GM21447 (cell line): ENCODE results near the gene PDE4D.
A peak's percentile ranks its signal among the peaks of the same experiment; 100 is the strongest.
"Not testable (repeated sequence)": the region's sequence is repeated elsewhere in the genome, so short reads cannot be mapped to it uniquely, and the experiment has no call there.

ENCODE experiments used
- ATAC-seq: cut with Tn5 transposase; IDR thresholded peaks from one replicate; pipeline ENCODE4 v1.9.1; 2021; ENCODE audit not compliant: unreplicated experiment

PDE4D gene

DNA sequence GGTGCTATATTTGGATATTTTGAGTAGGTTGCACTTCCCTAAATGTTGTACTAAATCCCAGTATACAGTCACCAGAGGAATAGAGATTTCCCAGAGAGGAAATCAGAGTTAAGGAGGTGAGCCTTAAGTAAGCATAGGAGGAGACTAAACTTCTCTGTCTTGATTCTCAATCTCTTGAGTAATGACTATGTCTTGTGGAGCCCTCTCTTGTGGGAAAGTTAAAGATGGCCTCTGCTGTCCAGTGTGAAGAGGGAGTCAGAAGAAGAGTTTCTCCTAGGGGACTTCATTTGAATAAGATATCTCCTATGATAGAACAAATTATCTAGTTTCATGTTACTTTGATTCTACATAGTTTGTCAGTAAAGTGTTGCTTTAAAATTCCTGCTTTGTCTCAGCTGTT, 502.5 kb downstream of the PDE4D start:
- ATAC-seq, result no peak

- no peak for ATAC-seq
These were observed 503.4 kb downstream of the PDE4D start for GRCh38 chr5:59390074-59390659.

DNA sequence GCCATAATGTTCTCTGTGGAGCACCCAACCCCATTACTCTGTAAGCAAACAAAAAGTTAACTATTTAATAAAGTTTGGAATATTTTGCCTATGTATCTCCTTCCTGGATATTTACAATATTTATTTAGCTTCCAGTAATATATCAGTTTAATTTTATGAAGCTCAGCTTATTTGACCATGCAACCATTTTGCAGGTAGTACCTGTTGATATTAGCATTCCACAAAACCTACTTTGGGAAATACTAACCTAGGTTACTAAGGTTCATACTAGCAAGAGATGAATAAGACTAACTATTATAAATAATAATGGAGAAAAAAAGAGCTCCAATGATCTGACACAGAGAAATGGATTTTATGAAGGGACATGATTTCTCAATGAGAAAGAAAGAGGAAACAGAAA, 506.4 kb downstream of the PDE4D start:
- no peak for ATAC-seq

GRCh38 chr5:59385700-59386099, 507.8 kb downstream of the PDE4D start:
- ATAC-seq, result no peak

GRCh38 chr5:59380350-59380951, 513.1 kb downstream of the PDE4D start:
- ATAC-seq, result peak; percentile 100

DNA sequence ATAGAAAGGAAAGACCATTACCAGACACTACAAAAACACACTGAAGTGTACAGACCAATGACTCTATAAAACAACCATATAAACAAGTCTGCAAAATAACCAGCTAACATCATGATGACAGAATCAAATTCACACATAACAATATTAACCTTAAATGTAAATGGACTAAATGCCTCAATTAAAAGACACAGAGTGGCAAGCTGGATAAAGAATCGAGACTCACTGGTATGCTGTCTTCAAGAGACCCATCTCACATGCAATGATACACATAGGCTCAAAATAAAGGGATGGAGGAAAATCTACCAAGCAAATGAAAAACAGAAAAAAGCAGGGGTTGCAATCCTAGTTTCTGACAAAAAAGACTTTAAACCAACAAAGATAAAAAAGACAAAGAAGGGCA, 519.5 kb downstream of the PDE4D start:
- ATAC-seq, result not testable (repeated sequence)

- no peak for ATAC-seq
These were observed 521.9 kb downstream of the PDE4D start for GRCh38 chr5:59371525-59372127.

DNA sequence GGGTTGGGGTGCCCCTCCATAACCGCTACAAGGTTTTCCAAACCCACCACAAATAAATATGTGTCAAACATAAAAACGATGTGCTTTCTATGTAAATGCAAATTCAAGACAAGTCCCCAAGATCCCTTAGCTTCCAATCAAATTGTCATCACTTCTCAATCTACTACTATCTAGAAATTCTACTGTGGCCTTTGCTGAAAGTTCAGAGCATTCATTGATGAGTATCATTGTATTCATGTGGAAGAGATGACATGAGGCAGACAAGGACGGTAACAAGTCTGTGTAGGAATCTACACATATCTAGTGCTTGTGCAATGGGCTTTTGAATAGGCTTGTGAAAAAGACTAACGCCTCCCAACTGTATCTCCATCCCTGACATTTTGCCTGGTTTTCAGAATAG, 524.6 kb downstream of the PDE4D start:
- ATAC-seq, result no peak

DNA sequence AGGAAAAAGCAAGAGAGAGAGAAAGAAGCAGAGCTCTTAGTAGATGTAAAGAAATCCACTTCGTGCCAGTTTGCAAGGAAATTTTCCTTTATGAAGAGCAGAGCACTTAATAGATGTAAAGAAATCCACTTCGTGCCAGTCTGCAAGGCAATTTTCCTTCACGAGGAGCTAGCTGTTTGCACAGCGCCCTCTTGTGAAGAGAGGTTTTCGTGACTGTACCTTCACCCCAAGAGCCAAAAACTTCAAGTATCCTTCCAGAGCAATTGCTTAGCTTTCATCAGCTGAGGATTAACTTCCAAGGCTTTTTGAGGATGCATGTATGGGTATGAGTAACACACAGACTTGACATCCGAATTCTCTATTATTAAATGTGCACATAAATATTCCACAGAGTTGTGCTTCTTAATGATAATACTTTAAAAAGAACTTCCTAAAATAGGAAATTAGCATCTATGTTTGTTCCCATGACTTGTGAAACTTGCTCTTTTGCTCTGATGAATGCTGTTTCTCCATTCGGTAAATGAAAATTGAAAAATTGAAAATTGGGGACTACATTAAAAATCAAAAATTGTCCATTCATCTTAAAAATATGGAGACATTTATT, 525.6 kb downstream of the PDE4D start:
- ATAC-seq, result no peak

GRCh38 chr5:59366784-59367183, 526.7 kb downstream of the PDE4D start:
- ATAC-seq, result no peak

DNA sequence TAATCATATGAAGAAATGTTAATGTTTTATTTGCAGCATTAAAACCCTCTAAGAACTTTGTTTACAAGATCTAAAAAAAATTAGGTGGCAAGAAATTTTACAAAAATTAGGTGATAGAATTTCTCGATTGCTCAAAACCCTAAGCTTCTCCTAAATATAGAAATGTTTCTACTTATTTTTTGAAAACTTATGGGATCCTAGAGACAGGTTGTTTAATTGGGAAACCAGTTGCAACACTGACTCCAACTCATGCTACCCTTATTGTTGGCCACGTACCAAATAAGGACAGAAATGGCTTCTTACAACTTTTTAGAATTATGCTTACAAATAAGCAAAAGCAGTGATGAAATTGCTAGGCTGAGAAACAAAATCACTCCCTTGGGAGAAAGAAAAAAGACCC, 531.1 kb downstream of the PDE4D start:
- no peak for ATAC-seq

DNA sequence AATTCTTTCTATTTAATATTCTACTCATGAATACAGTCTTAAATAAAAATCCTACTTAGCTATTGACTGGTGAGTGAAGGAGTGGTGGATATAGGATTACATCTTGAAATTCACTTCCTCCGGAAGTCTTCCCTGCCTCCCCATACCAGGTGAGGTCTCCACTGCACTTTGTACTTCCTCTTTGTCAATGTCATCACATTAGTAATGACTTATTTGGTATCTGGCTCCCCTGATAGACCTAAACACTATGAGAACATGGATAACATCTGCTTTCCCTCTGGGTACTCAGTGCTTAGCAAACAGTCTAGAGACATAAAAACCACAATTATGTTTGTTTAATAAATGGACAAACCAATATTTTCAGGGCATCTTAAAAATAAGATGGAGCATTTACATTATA, 532.1 kb downstream of the PDE4D start:
- ATAC-seq, result no peak

GRCh38 chr5:59360130-59360555, 533.4 kb downstream of the PDE4D start:
- ATAC-seq, result no peak

DNA sequence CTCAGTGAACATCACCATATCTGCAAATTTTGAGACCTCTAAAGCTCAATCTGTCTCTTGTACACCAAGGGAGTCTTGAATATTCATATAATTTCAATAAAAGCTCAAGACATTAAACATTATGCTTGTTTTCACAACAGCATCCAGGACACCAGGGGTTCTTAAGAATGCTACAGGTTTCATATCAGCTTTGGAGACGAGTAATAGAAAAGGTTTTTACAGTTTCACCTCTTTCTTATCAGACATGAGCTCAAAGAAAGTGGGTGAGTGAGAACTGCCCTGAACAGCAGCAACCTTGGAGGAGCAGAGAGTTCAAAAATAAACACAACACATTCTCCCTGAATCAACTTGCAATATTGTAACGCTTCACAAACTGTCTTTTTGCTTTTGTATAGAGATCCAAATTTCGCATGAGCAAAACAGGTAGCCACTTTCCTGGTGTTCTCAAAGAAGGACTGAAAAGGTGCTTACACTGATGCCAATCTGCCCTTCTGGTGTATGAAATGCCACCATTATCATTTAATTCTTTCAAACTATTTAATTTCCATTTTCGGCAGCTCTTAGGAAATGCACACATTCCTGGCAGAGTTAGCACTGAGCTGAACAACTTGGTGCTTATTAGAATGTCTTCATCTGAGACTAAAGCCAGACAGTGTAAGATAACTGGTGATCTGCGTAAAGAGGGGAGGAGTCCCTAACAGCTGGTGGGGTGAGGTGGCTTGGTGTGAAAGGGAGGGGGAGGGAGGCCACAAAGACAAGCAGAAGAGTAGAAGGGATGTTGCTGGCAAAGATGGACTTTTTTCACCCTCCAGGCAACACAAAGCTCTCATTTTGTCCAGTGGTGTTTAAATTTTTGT, 535.3 kb downstream of the PDE4D start:
- ATAC-seq, result no peak

DNA sequence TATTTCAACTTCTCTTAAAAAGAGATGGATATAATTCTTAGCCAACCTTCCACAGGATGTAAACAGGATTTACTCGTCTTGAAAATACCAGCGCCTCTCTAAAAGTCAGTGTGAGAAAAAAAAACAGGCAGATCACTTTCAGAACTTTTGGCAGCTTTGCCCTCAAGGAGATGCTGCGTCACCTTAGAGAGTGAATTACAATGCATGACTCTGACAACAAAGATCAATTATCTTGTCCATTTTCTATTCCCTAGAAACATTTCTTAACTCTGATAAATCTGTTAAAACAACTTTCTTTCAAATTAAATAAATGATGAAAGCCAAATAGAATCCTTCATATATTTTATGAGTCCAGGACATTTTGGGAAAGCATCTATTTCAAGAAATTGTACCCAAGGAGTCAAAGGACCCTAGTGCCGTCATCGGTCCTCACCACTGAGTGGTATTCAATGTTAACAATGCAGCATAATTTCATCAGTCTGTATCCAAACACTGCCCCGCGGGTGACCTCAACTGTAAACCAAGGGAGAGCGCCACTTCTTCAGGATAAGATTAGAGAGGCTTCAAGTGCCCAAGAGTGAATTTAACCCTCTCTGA, 536.0 kb downstream of the PDE4D start:
- no peak for ATAC-seq

DNA sequence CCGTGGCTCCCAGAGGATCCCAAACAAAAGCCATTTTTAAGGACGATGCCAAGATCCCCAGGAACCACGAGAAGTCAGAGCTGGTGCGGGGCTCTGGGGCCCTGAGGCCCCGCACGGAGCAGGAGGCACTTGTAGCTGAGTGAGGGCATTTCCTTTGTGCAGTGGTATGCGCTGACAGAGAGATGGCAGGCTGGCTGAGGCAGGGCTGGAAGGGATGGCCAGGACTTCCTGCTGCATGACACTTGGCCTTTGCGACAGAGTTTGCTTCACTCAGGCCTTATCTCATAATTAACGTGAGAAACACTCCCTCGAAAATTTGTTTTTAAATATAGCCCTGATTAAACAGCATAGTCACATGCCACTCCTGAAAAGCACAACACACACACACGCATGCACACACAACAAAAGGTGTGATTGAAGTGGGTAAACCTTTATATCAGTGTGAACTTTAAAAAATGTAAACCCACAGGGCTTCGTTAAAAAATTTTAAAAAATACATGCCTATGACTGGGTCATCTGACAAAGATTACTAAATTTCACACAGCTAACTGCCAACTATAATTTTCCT, 536.6 kb downstream of the PDE4D start:
- ATAC-seq, result no peak

DNA sequence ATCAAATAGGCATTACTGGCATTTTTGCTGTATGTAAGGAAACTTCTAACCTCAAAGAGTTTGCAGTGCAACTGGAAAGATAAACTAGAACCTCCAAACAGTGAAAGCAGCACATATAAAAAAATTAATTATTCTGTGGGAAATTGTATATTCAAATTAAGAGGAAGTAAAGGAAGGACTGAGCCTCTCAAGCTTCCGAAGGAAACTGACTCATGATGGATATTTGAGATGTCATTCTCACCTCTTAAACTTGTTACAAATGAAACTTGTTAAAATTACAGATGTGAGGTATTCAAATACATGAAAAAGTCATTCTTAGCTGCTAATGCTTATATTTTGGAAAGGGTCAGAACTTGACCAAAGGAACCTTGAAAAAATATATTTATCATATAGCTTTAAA, 538.7 kb downstream of the PDE4D start:
- no peak for ATAC-seq

DNA sequence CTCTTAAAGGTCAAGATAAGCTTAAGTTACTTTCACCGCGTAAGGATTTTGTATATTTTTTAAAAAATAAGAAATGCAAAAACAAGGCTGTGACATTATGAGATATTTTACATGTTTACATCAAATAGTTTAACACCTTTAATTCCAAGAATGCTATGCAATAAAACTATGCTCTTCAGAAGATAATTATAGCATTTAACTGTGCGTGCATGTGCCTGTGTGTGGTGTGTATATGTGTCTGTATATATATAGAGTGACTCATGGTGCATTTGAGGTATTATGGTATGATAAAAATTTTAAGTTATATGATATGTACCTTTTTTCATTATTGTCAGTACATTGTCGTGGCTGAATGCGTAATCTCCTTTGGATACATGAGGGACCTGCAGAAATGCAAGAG, 539.3 kb downstream of the PDE4D start:
- no peak for ATAC-seq

- no peak for ATAC-seq
These were observed 542.3 kb downstream of the PDE4D start for GRCh38 chr5:59351076-59351794.

DNA sequence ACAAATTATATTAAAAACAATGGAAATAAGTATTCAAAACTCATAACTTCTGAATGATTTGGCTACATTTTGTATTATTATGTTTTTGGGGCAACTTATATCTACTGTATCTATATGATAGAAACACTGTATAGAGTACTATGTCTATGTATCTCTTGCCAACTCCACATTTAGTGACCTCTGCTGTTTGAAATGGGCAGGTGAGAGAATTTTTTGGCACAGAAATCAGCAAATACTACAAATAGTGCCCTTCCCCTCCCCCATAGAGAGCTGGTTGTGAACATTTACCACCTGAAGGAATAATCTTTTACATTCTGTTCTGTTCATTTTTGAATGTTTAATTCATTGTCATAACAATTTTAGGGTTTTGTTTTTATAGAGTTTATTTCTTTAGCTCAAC, 545.3 kb downstream of the PDE4D start:
- ATAC-seq, result no peak
